HPDE6-E6E7 (cell line): Measurements from ENCODE around the gene CDK11A.
"Not testable (repeated sequence)": the region's sequence is repeated elsewhere in the genome, so short reads cannot be mapped to it uniquely, and the experiment has no call there.

Source experiments
- DNase-seq: peaks from one replicate; pipeline ENCODE4 v3.0.0; 2011; ENCODE audit warnings: missing footprints; ENCODE audit errors: extremely low spot score

Gene CDK11A

DNA sequence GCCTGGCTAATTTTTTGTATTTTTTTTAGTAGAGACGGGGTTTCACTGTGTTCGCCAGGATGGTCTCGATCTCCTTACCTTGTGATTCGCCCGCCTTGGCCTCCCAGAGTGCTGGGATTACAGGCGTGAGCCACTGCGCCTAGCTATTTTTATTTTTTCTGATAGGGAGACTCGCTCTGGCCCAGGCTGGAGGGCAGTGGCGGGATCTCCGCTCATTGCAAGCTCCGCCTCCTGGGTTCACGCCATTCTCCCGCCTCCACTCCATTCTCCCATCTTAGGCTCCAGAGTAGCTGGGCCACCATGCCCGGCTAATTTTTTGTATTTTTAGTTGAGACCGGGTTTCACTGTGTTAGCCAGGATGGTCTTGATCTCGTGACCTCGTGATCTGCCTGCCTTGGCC, 1.9 kb upstream of the CDK11A start:
- DNase-seq: not testable (repeated sequence)

DNA sequence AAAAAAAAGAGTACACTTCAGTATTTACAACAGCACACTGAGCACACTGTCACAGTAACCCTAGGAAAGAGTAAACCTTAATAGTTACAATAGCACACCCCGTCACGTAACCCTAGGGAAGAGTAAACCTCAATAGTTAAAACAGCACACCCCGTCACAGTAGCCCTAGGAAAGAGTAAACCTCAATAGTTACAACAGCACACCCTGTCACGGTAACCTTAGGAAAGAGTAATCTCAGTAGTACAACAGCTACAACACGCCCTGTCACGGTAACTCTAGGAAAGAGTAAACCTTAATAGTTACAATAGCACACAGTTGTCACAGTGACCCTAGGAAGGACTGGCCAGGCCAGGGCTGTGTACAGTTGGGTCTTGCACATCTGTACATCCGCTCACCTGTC, 3.0 kb downstream of the CDK11A start:
- no peak for DNase-seq

- not testable (repeated sequence) for DNase-seq
Measured at GRCh38 chr1:1715109-1715883, 8.9 kb downstream of the CDK11A start.

DNA sequence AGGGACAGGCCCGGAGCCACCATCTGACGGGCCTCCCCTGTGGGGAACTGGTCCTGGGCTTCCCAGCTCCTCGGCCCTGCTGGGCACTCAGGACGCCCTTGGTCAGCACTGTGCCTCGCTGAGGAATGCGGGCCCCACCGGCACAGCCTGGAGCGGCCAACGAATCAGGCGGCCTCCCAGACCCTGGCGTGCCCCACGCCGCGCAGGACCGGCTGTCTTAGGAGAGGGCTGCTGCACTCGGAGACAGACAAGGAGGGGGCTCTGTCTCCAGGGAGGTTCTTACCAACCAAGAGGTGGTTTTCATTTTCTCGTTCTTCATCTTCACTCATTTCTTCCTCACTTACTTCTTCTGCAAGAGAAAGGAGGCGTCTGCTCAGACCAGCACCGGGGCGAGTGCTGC, 16.3 kb downstream of the CDK11A start:
- not testable (repeated sequence) for DNase-seq

GRCh38 chr1:1707241-1707640, 16.9 kb downstream of the CDK11A start:
- DNase-seq: not testable (repeated sequence)

GRCh38 chr1:1705623-1706022, 18.5 kb downstream of the CDK11A start:
- not testable (repeated sequence) for DNase-seq

- not testable (repeated sequence) for DNase-seq
Measured at GRCh38 chr1:1704284-1704957, 19.7 kb downstream of the CDK11A start.

DNA sequence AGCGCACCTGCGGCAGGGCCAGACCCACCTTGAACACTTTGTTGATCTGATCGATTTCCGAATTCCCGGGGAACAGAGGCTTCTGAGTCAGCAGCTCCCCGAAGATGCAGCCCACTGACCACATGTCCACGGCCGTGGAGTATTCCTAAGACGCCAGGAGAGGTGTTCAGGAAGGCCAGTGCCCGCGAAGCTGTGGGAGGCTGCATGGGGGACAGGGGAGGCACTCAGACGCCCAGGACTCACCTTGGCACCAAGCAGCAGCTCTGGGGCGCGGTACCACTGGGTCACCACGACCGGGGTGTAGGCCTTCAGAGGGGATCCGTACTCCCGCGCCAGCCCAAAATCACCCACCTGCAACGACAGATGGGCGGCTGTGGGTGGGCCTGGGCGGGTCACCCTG, 20.4 kb downstream of the CDK11A start:
- no peak for DNase-seq

DNA sequence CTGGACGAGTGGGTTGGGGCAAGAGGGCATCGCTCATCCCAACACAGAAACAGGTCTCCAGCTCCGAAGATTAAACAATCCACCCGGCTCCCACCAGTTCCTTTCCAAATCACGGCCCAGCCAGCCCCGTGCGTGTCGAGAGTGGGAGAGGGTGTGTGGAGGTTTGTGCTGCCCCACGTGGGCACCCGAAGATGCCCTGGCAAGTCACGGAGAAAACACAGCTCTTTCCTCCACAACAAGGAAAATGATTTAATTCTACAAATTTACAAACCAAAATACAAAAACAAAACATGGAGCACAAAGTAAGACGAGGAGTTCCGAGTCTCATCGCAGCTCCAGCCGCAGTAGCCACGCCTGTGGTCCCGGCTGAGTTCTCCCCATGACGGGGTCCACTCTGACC, 21.7 kb downstream of the CDK11A start:
- DNase-seq: not testable (repeated sequence)

DNA sequence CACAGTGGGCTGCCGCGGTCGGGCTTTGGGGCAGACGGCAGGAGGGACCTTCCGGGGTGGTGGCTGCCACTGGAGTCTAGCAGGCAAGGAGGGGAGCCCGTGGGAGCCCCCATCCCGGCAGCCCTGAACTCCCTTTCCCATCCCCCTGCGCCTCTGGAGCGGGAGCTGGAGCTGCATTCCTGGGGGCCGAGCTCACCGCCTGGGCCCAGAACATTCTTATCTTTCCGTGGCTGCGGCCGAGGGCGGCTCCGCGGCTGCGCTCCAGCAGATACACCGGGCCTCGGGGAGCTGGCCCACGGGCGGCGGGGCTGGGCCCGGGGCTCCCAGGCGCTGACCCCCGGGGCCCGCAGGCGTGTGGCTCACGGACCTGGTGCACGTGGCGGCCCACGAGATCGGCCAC, 23.6 kb downstream of the CDK11A start:
- DNase-seq: not testable (repeated sequence)

DNA sequence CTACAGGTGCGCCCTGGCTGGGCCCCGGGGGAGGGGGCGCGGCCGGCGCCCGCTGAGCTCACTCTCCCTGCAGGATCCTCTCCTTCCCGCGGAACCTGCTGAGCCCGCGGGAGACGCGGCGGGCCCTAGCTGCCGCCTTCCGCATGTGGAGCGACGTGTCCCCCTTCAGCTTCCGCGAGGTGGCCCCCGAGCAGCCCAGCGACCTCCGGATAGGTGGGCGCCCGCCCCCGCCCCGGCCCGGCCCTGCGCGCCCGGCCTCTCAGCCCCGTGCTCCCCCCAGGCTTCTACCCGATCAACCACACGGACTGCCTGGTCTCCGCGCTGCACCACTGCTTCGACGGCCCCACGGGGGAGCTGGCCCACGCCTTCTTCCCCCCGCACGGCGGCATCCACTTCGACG, 24.1 kb downstream of the CDK11A start:
- not testable (repeated sequence) for DNase-seq

DNA sequence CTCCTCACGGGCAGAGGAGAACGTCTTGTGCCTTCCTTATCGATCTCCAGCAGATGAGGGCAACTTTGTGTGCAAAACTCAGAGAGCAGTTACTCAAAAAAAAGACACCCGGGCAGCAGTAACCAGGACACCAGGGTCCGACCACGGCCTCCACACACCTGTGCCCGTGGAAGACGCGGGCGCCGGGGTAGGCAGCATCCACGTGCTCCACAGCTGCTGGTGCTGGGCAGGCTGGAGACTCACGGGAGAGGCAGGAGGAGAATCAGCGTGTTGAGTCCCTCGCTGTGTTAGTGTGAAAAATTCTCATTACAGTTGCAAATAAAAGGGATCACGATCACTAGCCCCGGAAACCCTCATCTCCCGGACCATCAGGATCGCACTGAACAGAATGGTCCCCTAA, 25.1 kb downstream of the CDK11A start:
- not testable (repeated sequence) for DNase-seq

- DNase-seq: not testable (repeated sequence)
Measured at GRCh38 chr1:1697358-1698183, 26.6 kb downstream of the CDK11A start.

DNA sequence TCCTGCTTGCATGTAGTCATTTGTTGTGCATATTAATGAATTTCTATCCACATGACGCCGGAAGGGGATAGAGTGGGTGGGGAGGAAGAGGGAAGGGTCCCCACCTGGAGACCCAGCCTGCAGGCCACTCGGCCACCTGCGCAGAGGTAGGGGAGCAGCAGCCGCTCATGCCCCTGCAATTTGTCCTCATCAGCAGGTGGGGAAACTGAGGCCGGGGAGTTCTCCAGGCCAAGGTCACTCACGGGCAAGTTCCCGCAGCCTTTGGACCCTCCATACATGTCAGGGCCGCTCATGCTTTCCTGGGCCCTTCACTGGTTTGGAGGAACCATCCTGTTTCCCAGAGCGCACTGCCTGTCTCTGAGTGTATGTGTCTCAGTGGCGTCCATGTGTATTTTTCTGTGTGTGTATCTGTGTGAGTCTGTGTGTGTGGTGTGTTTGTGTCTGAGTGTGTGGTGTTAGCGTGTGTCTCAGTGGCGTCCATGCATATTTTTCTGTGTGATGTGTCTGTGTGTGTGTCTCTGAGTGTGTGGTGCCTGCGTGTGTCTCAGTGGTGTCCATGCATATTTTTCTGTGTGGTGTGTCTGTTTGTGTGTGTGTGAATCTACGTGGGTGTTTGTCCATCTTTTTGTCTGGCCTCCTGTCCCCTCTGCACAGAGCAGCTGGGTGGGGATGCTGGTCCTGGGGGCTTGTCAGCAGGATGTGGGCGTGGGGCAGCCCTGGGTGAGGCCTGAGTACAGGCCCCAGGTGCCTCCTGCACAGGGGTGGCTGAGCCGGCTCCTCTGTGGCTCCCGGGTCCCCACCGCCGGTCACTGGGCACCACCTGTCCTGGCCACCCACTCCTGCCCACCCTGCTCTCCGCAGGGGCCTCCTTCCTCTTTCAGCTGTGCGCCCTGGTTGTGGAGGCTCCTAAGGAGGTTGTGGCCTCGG, 27.5 kb downstream of the CDK11A start:
- not testable (repeated sequence) for DNase-seq

DNA sequence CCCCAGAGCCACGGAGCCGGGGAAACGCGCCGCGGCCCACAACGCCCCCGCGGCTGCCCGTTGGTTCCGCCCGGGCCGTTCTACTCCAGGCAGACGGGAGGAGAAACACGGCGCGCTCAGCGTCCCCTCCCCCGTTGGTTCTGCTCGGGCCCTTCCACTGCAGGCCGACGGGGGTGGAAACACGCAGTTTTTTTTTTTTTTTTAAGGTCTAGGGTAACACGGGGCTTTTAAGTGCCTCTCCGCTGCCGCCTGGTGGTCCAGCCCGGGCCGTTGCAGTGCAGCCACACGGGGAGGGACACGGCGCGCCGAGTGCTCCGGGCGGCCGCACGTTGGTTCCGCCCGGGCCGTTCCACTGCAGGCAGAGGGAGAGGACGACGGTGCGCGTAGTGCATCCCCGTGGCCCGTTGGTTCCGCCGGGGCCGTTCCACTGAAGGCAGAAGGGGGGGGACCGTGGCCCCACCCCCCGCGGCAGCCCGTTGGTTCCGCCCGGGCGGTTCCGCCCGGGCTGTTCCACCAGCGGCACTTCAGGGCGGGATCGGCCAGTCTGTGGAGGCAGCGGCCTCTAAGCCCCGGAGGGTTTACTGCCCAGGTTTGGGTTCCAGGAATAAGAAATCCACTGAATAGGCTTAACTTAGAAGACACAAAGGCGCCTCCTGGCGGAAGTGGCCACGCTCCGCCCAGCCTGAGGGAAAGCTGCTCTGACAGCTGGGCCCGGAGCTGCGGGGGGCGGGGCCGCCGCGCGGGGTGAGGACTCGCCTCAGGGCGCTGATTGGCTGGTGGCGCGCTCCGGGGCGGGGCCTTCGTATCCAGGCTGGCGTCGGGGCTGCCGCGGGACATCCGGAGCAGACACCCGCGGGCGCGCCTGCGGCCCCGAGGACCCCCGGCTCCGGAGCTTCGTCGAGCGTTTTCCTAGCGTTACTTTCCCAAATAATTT, 31.2 kb downstream of the CDK11A start, which contains the start of gene SLC35E2B:
SLC35E2B (minus strand) TSS at position 82 of the 934 bp plus-strand sequence. CDS start 16,096 bp downstream, outside the sequence.
- not testable (repeated sequence) for DNase-seq

- not testable (repeated sequence) for DNase-seq
Measured at GRCh38 chr1:1692324-1692713, 31.8 kb downstream of the CDK11A start.

GRCh38 chr1:1691443-1691842, 32.7 kb downstream of the CDK11A start:
- not testable (repeated sequence) for DNase-seq

GRCh38 chr1:1689526-1689925, 34.6 kb downstream of the CDK11A start:
- not testable (repeated sequence) for DNase-seq

DNA sequence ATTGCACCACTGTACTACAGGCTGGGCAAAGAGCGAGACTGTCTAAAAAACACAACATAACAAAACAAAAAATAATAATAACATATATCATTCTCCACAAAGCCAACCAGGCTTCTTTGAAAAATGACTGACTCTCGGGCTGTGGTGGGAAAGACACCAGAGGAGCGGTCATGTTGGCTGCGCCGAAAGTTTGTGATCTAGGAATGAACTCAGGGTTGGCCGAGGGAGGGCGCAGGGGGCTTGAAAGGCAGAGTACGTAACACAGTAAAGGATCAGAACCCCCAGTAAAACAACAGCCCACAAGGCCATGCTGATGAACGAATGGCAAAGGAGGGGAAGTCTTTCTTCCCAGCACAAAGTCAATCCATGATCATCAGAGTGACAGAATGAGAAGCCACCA, 36.3 kb downstream of the CDK11A start:
- DNase-seq: no peak
